Prostate gland (tissue), 2 donors: Measurements from ENCODE around the gene SP5.

Experiments
- CTCF ChIP-seq, 4 experiments: fragments of 200-600 bp in 2 of 4; fragments of 450-650 bp in 2 of 4; sonication (generic) in 2 of 4; IDR thresholded peaks; 1 replicate in 3 of 4; 2 replicates in 1 of 4; pipeline ENCODE4 v1.5.1; 2016 to 2019; ENCODE audit warnings: antibody characterized with exemption in 4 of 4, mild to moderate bottlenecking in 2 of 4, moderate library complexity in 2 of 4
- POLR2A ChIP-seq: fragments of 450-650 bp; IDR thresholded peaks from one replicate; pipeline ENCODE4 v1.6.1; 2016; ENCODE audit warnings: antibody characterized with exemption, mild to moderate bottlenecking

GRCh38 chr2:170766693-170767092 lies 51.6 kb downstream of the SP5 start:
- TF ChIP-seq CTCF (IDR thresholded peaks at IDR 0.05) (no peak), POLR2A (no peak)
